ENCODE data around the gene DPP7. TPM values are rescaled to one million over a fixed set of nuclear protein-coding genes. Genes with fewer than 3 reads are reported as not detected.

The DPP7 gene
- total RNA-seq, 2 experiments from 2014 or later, result 222 to 227 TPM

DNA sequence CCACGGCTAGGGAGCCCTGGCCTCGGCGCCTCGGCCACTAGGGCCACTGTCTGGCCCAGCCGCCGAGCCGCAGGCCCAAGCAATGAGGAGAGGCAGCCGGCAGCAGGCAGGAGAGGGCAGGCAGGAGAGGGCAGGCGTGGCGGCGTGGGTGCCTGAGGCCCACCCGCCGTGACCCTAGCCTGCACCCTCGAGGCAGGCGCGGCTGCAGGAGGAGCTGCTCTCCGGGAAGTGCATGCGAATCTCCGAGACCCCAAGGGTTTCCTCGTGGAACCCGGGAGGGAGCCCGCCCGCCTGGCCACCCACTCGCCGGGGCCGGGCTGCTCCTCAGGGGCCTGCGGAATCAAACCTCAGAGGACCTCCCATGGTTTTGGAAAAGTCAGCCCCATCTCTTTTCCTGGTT lies 33.7 kb upstream of the DPP7 start:
- H3K4me3 Mint-ChIP-seq, result no peak overlapping the region
- no peaks in the 10 kb centered on the region for H3K36me3 Mint-ChIP-seq (ENCODE audit: low read depth)
- POLR2A ChIA-PET, result interaction anchor here (2.3 kb wide), 1 partner anchor 18 kb away, joined by 8 read pairs; no protein-coding TSS in a partner anchor
- peaks cover 6% of the 10 kb centered on the region for H3K4me1 Mint-ChIP-seq (ENCODE audit: low read depth)
- CTCF ChIA-PET, result no interaction called here
- DNase-seq, result no peak
- H3K27me3 Mint-ChIP-seq, result peaks cover 9% of the 10 kb centered on the region
- H3K27ac Mint-ChIP-seq, result no peak overlapping the region
- no peaks in the 10 kb centered on the region for H3K9me3 Mint-ChIP-seq
- no peak for ATAC-seq
- intact Hi-C loops (cut with micrococcal nuclease), result no loop called here
- TF ChIP-seq, protein P1, sequence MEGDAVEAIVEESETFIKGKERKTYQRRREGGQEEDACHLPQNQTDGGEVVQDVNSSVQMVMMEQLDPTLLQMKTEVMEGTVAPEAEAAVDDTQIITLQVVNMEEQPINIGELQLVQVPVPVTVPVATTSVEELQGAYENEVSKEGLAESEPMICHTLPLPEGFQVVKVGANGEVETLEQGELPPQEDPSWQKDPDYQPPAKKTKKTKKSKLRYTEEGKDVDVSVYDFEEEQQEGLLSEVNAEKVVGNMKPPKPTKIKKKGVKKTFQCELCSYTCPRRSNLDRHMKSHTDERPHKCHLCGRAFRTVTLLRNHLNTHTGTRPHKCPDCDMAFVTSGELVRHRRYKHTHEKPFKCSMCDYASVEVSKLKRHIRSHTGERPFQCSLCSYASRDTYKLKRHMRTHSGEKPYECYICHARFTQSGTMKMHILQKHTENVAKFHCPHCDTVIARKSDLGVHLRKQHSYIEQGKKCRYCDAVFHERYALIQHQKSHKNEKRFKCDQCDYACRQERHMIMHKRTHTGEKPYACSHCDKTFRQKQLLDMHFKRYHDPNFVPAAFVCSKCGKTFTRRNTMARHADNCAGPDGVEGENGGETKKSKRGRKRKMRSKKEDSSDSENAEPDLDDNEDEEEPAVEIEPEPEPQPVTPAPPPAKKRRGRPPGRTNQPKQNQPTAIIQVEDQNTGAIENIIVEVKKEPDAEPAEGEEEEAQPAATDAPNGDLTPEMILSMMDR (IDR thresholded peaks at IDR 0.05), result no peak

DNA sequence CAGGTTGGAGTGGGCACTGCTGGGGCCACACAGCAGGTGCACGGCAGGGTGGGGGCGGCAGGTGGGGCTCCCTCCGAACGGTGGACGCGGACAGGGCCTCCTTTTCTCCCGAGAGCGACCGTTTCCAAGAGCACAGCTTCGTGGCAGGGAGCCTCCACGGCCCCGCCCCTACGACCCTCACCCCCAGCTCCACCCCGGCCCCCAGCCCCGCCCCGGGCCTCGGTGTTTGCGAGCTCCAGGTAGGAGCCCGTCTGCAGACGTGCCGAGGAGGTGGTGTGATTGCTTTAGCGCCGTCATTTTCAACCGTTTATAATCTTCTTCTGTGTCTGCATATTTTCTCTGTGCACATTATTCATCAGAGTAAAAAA lies 33.2 kb upstream of the DPP7 start:
- POLR2A ChIA-PET, result interaction anchor here (2.3 kb wide), 1 partner anchor 18 kb away, joined by 8 read pairs; no protein-coding TSS in a partner anchor
- H3K4me3 Mint-ChIP-seq, result no peak overlapping the region
- peaks cover 6% of the 10 kb centered on the region for H3K4me1 Mint-ChIP-seq (ENCODE audit: low read depth)

DNA sequence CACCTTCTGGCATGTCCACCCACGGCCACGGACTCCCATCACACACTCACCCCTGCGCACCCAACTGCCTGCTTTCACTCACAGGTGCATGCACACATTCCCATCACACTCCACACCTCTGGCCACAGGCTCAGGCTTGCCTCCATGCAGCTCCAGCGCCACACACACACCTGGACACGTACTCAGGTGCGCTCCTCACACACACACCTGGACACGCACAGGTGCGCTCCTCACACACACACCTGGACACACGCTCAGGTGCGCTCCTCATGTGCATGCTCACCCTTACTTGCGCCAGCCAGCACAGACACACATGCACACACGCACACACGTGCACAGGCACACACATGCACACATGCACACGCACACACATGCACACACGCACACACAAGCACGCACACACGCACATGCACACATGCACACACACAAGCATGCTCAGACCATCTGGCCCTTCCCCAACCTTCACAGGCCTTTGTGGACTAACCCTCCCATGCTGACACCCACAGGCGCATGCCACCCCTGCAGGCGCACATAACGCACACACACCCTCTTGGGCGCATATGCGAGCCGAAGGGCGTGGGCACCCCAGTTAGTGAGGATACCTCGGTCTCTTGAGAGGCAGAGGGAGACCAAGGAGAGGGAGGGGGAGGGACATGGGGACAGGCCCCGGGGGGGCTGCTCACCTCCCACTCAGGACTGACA lies 32.7 kb upstream of the DPP7 start:
- ATAC-seq (no peak), DNase-seq (no peak)
- intact Hi-C loops (cut with micrococcal nuclease), result no loop called here
- peaks cover 12% of the 10 kb centered on the region for H3K27me3 Mint-ChIP-seq
- ChIA-PET POLR2A (interaction anchor here (0.7 to 0.9 kb wide), 2 partner anchors 18 to 48 kb away, joined by 3 to 4 read pairs; no protein-coding TSS in a partner anchor), CTCF (no interaction called here)
- H3K36me3 Mint-ChIP-seq (ENCODE audit: low read depth), result no peaks in the 10 kb centered on the region
- TF ChIP-seq, protein P1 (IDR thresholded peaks at IDR 0.05), result no peak
- no peaks in the 10 kb centered on the region for H3K9me3 Mint-ChIP-seq
- peaks cover 6% of the 10 kb centered on the region for H3K4me1 Mint-ChIP-seq (ENCODE audit: low read depth)
- H3K4me3 Mint-ChIP-seq, result no peak overlapping the region
- no peak overlapping the region for H3K27ac Mint-ChIP-seq

More for the DNA sequence above, 33.2 kb upstream of the DPP7 start:
- CTCF ChIA-PET, result no interaction called here
- Mint-ChIP-seq H3K27ac (no peak overlapping the region), H3K36me3 (ENCODE audit: low read depth) (no peaks in the 10 kb centered on the region), H3K27me3 (peaks cover 9% of the 10 kb centered on the region), H3K9me3 (no peaks in the 10 kb centered on the region)
- no peak for ATAC-seq
- TF ChIP-seq, protein P1 (IDR thresholded peaks at IDR 0.05), result no peak
- intact Hi-C loops (cut with micrococcal nuclease), result no loop called here
- DNase-seq, result no peak

DNA sequence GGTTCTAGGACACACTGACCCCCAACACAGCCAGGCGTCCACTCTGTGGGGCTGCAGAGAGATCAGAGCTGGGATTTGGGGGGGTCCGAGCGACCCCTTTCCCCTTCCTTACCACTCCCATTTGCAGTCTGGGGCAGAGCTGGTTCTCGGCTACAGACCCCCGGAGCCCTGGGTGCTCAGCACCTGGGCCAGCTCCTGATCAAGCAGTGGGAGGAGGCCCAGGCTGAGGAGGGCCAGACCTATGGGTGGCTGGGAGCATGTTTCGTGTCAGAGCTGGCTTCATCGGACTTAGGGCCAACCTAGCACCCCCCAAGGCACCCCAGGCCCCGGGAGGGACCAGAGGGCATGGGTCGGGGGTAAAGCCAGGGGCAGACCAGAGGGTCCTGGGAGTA lies 32.0 kb upstream of the DPP7 start:
- intact Hi-C loops (cut with micrococcal nuclease), result no loop called here
- ChIA-PET POLR2A (interaction anchor here (0.7 to 0.9 kb wide), 2 partner anchors 17 to 49 kb away, joined by 3 to 4 read pairs; no protein-coding TSS in a partner anchor), CTCF (no interaction called here)
- Mint-ChIP-seq H3K36me3 (ENCODE audit: low read depth) (no peaks in the 10 kb centered on the region), H3K27me3 (peaks cover 17% of the 10 kb centered on the region), H3K9me3 (no peaks in the 10 kb centered on the region), H3K4me1 (ENCODE audit: low read depth) (peaks cover 5% of the 10 kb centered on the region), H3K27ac (no peak overlapping the region), H3K4me3 (no peak overlapping the region)
- ATAC-seq (no peak), DNase-seq (no peak)
- TF ChIP-seq, protein P1 (IDR thresholded peaks at IDR 0.05), result no peak

DNA sequence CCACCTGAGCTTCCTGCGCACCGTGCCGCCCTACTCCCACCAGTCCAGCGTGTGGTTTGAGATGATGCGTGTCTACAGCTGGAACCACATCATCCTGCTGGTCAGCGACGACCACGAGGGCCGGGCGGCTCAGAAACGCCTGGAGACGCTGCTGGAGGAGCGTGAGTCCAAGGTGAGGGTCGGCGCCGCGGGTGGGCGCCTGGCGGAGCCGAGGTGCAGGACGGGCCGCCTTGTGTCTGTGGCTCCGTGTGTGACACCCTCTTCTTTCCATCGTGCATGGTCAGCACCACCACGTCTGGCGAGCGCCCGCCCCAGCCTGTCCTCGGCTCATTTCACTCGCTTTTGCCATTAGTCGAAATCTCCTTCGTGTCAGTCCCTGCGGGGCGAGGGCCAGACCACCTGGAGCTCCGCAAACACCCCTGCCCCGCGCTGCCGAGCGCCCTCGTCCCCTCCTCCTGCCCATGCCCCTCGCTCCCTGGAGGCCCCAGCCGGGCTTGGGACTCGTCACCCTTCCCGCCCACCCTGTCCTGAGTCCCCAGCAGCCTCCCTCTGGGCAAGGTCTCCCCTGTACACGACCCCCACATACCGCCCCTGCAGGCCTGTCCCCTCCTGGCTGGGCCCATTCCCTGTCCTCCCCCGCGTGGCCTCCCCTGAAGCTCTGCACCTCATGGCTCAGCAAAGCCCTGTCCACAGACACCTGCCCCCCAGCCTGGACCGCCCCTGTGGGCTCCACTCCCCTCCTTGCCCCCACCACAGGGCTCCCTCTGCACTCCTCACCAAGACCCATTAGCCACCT lies 31.4 kb upstream of the DPP7 start:
- CTCF ChIA-PET, result no interaction called here

More for the DNA sequence above, 31.4 kb upstream of the DPP7 start:
- Mint-ChIP-seq H3K27me3 (peaks cover 19% of the 10 kb centered on the region), H3K9me3 (no peaks in the 10 kb centered on the region), H3K4me3 (no peak overlapping the region), H3K4me1 (ENCODE audit: low read depth) (no peaks in the 10 kb centered on the region), H3K36me3 (ENCODE audit: low read depth) (no peaks in the 10 kb centered on the region), H3K27ac (no peak overlapping the region)
- POLR2A ChIA-PET, result interaction anchor here (0.7 to 0.9 kb wide), 2 partner anchors 16 to 49 kb away, joined by 3 to 4 read pairs; no protein-coding TSS in a partner anchor
- DNase-seq (no peak), ATAC-seq (no peak)
- TF ChIP-seq, protein P1 (IDR thresholded peaks at IDR 0.05), result no peak
- intact Hi-C loops (cut with micrococcal nuclease), result no loop called here

All from activated CD8-positive, alpha-beta T cell treated with anti-CD3 and anti-CD28 coated beads for 36 hours (primary cell).